Neural cell (in vitro differentiated cells): ENCODE results near the gene CARTPT. TPM values are rescaled to one million over a fixed set of nuclear protein-coding genes. Genes with fewer than 3 reads are reported as not detected.

Experiments
- H2AFZ ChIP-seq: fragments of 200-600, 300-800 bp; sonication (generic), shearing (Covaris generic); 2 replicates; pipeline ENCODE4 v1.6.0; 2014; ENCODE audit warnings: low read depth, mild to moderate bottlenecking, antibody characterized with exemption, low read length, moderate library complexity
- H3F3A ChIP-seq: fragments of 200-600 bp; shearing (Covaris generic); 2 replicates; pipeline ENCODE4 v1.6.1; 2016; ENCODE audit warnings: mild to moderate bottlenecking, moderate library complexity, mixed read lengths, antibody characterized with exemption, low read length; ENCODE audit not compliant: insufficient read depth, poor library complexity, severe bottlenecking
- H3K27ac ChIP-seq: fragments of 200-600, 300-800 bp; sonication (generic), shearing (Covaris generic); 2 replicates; pipeline ENCODE4 v1.5.1; 2014; ENCODE audit warnings: mild to moderate bottlenecking, low read length, moderate library complexity
- H3K27me3 ChIP-seq: fragments of 300-800, 200-600 bp; sonication (generic), shearing (Covaris generic); 2 replicates; pipeline ENCODE4 v1.6.0; 2014; ENCODE audit warnings: mild to moderate bottlenecking, low read depth, low read length, moderate library complexity; ENCODE audit not compliant: insufficient read depth
- H3K36me3 ChIP-seq: fragments of 300-800, 200-600 bp; sonication (generic), shearing (Covaris generic); 2 replicates; pipeline ENCODE4 v1.5.1; 2014; ENCODE audit warnings: mild to moderate bottlenecking, antibody characterized with exemption, low read length, moderate library complexity; ENCODE audit not compliant: insufficient read depth
- H3K4me2 ChIP-seq: fragments of 300-800, 200-600 bp; sonication (generic), shearing (Covaris generic); 2 replicates; pipeline ENCODE4 v1.6.0; 2014; ENCODE audit warnings: mild to moderate bottlenecking, low read length
- H3K4me3 ChIP-seq: fragments of 300-800, 200-600 bp; sonication (generic), shearing (Covaris generic); 2 replicates; pipeline ENCODE4 v1.5.1; 2014; ENCODE audit warnings: mild to moderate bottlenecking, low read length, moderate library complexity
- H3K79me2 ChIP-seq: fragments of 200-600 bp; shearing (Covaris generic); replicated peaks from 2 replicates; pipeline ENCODE4 v1.6.0; 2014; ENCODE audit warnings: mild to moderate bottlenecking, low read length, moderate library complexity; ENCODE audit not compliant: insufficient read depth
- H3K9ac ChIP-seq: fragments of 300-800, 200-600 bp; sonication (generic), shearing (Covaris generic); 2 replicates; pipeline ENCODE4 v1.6.1; 2016; ENCODE audit warnings: mild to moderate bottlenecking, low read length, mixed read lengths
- H3K9me2 ChIP-seq: fragments of 200-600 bp; shearing (Covaris generic); 2 replicates; pipeline ENCODE4 v1.6.1; 2016; ENCODE audit warnings: mild to moderate bottlenecking, low read length, mixed read lengths; ENCODE audit not compliant: insufficient read depth
- H3K9me3 ChIP-seq: fragments of 200-600, 300-800 bp; sonication (generic), shearing (Covaris generic); 2 replicates; pipeline ENCODE4 v1.6.1; 2016; ENCODE audit warnings: mild to moderate bottlenecking, mixed run types, low read length, moderate library complexity, mixed read lengths
- H4K20me1 ChIP-seq: fragments of 200-600 bp; shearing (Covaris generic); 2 replicates; pipeline ENCODE4 v1.6.1; 2016; ENCODE audit warnings: mild to moderate bottlenecking, mixed run types; ENCODE audit not compliant: insufficient read depth
- EP300 ChIP-seq: fragments of 450-650 bp; conservative IDR thresholded peaks from 2 replicates; pipeline ENCODE4 v1.6.1; 2014; ENCODE audit warnings: antibody characterized with exemption, mild to moderate bottlenecking, moderate library complexity; ENCODE audit not compliant: poor library complexity, severe bottlenecking
- EZH2 ChIP-seq: fragments of 200-600, 300-800 bp; shearing (Covaris generic), sonication (generic); IDR thresholded peaks from 2 replicates; pipeline ENCODE4 v1.6.1; 2014; ENCODE audit warnings: antibody characterized with exemption, low read length, borderline replicate concordance, mild to moderate bottlenecking; ENCODE audit not compliant: insufficient read depth, poor library complexity, severe bottlenecking
- MXI1 ChIP-seq: fragments of 450-650 bp; conservative IDR thresholded peaks from 2 replicates; pipeline ENCODE4 v1.6.1; 2014; ENCODE audit warnings: antibody characterized with exemption, mild to moderate bottlenecking; ENCODE audit not compliant: poor library complexity, severe bottlenecking
- POLR2AphosphoS5 ChIP-seq: IDR thresholded peaks from 2 replicates; pipeline ENCODE4 v1.6.1; 2012
- RAD21 ChIP-seq: fragments of 450-650 bp; conservative IDR thresholded peaks from 2 replicates; pipeline ENCODE4 v1.6.1; 2014; ENCODE audit warnings: antibody characterized with exemption, mild to moderate bottlenecking, moderate library complexity
- SMC3 ChIP-seq: fragments of 450-650 bp; conservative IDR thresholded peaks from 2 replicates; pipeline ENCODE4 v1.6.1; 2014; ENCODE audit warnings: antibody characterized with exemption, mild to moderate bottlenecking, moderate library complexity; ENCODE audit not compliant: poor library complexity
- TAF1 ChIP-seq: IDR thresholded peaks from 2 replicates; pipeline ENCODE4 v1.6.1; 2012; ENCODE audit warnings: low read depth
- polyA plus RNA-seq: library from polyadenylated mRNA; depleted of rRNA; stranded (reverse); fragments of >200 nt; gene quantifications from 2 replicates; pipeline ENCODE4 v1.2.3, GENCODE V29; 2014
- TF ChIP-seq, protein P1 (sequence below): fragments of 450-650 bp; IDR thresholded peaks from 2 replicates; pipeline ENCODE4 v1.5.1; 2014; ENCODE audit warnings: antibody characterized with exemption, mild to moderate bottlenecking, moderate library complexity; ENCODE audit not compliant: poor library complexity, severe bottlenecking
- TF ChIP-seq, protein P2 (sequence below): IDR thresholded peaks from 2 replicates; pipeline ENCODE4 v1.6.1; 2012; ENCODE audit warnings: borderline replicate concordance

The CARTPT gene
- polyA plus RNA-seq, 1 donor from 2014 or later = 0.71 TPM

DNA sequence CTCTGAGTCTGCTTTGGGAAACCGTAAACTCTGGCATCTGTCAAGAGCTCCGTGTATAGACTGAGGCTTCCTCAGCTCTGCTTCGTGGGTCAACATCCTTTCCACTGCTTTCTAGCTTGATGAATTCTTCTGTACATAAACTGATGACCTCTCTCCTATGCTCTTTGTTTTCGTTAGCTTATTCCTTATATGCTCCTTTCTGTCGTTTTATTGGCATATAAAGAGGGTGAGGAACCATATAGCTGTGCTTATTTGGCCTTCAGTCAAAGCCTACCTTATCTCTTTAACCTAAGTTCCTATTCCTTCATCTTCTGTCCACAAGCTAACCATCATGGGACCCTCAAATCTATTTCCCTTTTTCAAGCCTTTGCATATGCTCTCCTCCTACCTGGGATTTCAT, 39.4 kb upstream of the CARTPT start:
- Histone ChIP-seq H3K9me2 (no peaks in the 10 kb centered on the region), H4K20me1 (no peaks in the 10 kb centered on the region), H3K9ac (no peak overlapping the region), H2AFZ (no peak overlapping the region), H3K36me3 (no peaks in the 10 kb centered on the region), H3K27me3 (no peaks in the 10 kb centered on the region), H3F3A (no peaks in the 10 kb centered on the region), H3K9me3 (no peaks in the 10 kb centered on the region), H3K4me3 (no peak overlapping the region), H3K4me2 (no peak overlapping the region), H3K79me2 (no peaks in the 10 kb centered on the region), H3K27ac (no peak overlapping the region)
- no peak for TF ChIP-seq POLR2AphosphoS5
- TF ChIP-seq, protein P1, sequence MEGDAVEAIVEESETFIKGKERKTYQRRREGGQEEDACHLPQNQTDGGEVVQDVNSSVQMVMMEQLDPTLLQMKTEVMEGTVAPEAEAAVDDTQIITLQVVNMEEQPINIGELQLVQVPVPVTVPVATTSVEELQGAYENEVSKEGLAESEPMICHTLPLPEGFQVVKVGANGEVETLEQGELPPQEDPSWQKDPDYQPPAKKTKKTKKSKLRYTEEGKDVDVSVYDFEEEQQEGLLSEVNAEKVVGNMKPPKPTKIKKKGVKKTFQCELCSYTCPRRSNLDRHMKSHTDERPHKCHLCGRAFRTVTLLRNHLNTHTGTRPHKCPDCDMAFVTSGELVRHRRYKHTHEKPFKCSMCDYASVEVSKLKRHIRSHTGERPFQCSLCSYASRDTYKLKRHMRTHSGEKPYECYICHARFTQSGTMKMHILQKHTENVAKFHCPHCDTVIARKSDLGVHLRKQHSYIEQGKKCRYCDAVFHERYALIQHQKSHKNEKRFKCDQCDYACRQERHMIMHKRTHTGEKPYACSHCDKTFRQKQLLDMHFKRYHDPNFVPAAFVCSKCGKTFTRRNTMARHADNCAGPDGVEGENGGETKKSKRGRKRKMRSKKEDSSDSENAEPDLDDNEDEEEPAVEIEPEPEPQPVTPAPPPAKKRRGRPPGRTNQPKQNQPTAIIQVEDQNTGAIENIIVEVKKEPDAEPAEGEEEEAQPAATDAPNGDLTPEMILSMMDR = no peak
- TF ChIP-seq, protein P2, sequence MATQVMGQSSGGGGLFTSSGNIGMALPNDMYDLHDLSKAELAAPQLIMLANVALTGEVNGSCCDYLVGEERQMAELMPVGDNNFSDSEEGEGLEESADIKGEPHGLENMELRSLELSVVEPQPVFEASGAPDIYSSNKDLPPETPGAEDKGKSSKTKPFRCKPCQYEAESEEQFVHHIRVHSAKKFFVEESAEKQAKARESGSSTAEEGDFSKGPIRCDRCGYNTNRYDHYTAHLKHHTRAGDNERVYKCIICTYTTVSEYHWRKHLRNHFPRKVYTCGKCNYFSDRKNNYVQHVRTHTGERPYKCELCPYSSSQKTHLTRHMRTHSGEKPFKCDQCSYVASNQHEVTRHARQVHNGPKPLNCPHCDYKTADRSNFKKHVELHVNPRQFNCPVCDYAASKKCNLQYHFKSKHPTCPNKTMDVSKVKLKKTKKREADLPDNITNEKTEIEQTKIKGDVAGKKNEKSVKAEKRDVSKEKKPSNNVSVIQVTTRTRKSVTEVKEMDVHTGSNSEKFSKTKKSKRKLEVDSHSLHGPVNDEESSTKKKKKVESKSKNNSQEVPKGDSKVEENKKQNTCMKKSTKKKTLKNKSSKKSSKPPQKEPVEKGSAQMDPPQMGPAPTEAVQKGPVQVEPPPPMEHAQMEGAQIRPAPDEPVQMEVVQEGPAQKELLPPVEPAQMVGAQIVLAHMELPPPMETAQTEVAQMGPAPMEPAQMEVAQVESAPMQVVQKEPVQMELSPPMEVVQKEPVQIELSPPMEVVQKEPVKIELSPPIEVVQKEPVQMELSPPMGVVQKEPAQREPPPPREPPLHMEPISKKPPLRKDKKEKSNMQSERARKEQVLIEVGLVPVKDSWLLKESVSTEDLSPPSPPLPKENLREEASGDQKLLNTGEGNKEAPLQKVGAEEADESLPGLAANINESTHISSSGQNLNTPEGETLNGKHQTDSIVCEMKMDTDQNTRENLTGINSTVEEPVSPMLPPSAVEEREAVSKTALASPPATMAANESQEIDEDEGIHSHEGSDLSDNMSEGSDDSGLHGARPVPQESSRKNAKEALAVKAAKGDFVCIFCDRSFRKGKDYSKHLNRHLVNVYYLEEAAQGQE = no peak
- TF ChIP-seq EZH2 = no peak
- TF ChIP-seq TAF1 = no peak
- no peak for TF ChIP-seq RAD21
- TF ChIP-seq SMC3 = no peak
- TF ChIP-seq MXI1 = no peak
- no peak for TF ChIP-seq EP300

DNA sequence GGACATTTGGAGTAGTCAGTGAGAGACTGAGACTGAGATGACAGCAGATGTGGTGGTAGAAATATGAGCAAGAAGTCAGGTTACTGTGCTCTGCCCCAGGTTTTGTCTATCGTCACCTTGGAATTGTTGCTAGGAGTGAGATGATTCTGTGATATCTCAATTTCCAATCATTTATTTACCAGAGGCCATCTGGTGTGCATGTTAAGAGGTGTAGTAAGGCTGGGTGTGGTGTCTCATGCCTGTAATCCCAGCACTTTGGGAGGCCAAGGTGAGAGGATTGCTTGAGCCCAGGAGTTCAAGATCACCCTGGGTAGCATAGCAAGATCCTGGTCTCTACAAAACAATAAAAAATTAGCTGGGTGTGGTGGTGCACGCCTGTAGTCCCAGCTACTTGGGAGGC, 38.6 kb upstream of the CARTPT start:
- Histone ChIP-seq H3K9ac (no peak overlapping the region), H3K27me3 (no peaks in the 10 kb centered on the region), H3K27ac (no peak overlapping the region), H3K9me2 (no peaks in the 10 kb centered on the region), H3F3A (no peaks in the 10 kb centered on the region), H2AFZ (no peak overlapping the region), H3K36me3 (no peaks in the 10 kb centered on the region), H3K4me2 (no peak overlapping the region), H4K20me1 (no peaks in the 10 kb centered on the region), H3K79me2 (no peaks in the 10 kb centered on the region), H3K4me3 (no peak overlapping the region), H3K9me3 (no peaks in the 10 kb centered on the region)
- TF ChIP-seq RAD21 (no peak), EZH2 (no peak), EP300 (no peak), TAF1 (no peak), SMC3 (no peak), MXI1 (no peak), POLR2AphosphoS5 (no peak)
- TF ChIP-seq, protein P2 = no peak
- TF ChIP-seq, protein P1 = no peak
